NB4 (cell line): ENCODE results near the gene MRPS9.

Experiments
- CTCF ChIP-seq: IDR thresholded peaks from one replicate; pipeline ENCODE4 v1.5.1; 2012; ENCODE audit warnings: low read depth, low read length
- MAX ChIP-seq: IDR thresholded peaks from 2 replicates; pipeline ENCODE4 v1.6.1; 2011; ENCODE audit warnings: low read depth, low read length
- MYC ChIP-seq: IDR thresholded peaks from 2 replicates; pipeline ENCODE4 v1.6.1; 2011; ENCODE audit warnings: low read depth, low read length

GRCh38 chr2:105135436-105135835, 97.6 kb downstream of the MRPS9 start:
- TF ChIP-seq MYC (no peak), CTCF (no peak), MAX (no peak)
